ENCODE results near the gene DHX38.
"Not testable (repeated sequence)": the region's sequence is repeated elsewhere in the genome, so short reads cannot be mapped to it uniquely, and the experiment has no call there.

The DHX38 gene

GRCh38 chr16:72093448-72094265 is at the start of gene DHX38, which contains the start of gene TXNL4B:
DHX38 (plus strand) TSS chr16:72093847; CDS start chr16:72096158, 2,311 bp downstream.
TXNL4B (minus strand) TSS chr16:72093620; CDS start chr16:72090749, 2,871 bp downstream.
- DNase-seq = peak; percentile 100

- peak; percentile 69 for DNase-seq
These were observed 49.4 kb upstream of the DHX38 start for GRCh38 chr16:72044296-72044695.

- DNase-seq = no peak
These were observed 48.8 kb upstream of the DHX38 start for GRCh38 chr16:72044825-72045359.

- no peak for DNase-seq
These were observed 44.5 kb upstream of the DHX38 start for GRCh38 chr16:72049110-72049509.

- no peak for DNase-seq
These were observed 42.7 kb upstream of the DHX38 start for GRCh38 chr16:72050769-72051464.

- DNase-seq = peak; percentile 55
These were observed 41.8 kb upstream of the DHX38 start for GRCh38 chr16:72051818-72052217.

- peak; percentile 22 for DNase-seq
These were observed 39.3 kb upstream of the DHX38 start, which contains the start of gene HP for GRCh38 chr16:72054254-72054847. HP (plus strand) TSS chr16:72054505; CDS start chr16:72054653, 148 bp downstream.

- DNase-seq = no peak
These were observed 37.7 kb upstream of the DHX38 start for GRCh38 chr16:72055911-72056310.

- DNase-seq = not testable (repeated sequence)
These were observed 36.3 kb upstream of the DHX38 start for GRCh38 chr16:72057313-72057712.

GRCh38 chr16:72059060-72059459 is 34.6 kb upstream of the DHX38 start:
- not testable (repeated sequence) for DNase-seq

GRCh38 chr16:72060405-72060804 is 33.2 kb upstream of the DHX38 start:
- DNase-seq = no peak

GRCh38 chr16:72061564-72061963 is 32.1 kb upstream of the DHX38 start:
- DNase-seq = no peak

- DNase-seq = no peak
These were observed 29.2 kb upstream of the DHX38 start for GRCh38 chr16:72064361-72064894.

- peak; percentile 80 for DNase-seq
These were observed 26.9 kb upstream of the DHX38 start for GRCh38 chr16:72066747-72067146.

GRCh38 chr16:72068930-72069329 is 24.7 kb upstream of the DHX38 start:
- DNase-seq = no peak

- no peak for DNase-seq
These were observed 20.9 kb upstream of the DHX38 start for GRCh38 chr16:72072514-72073342.

- no peak for DNase-seq
These were observed 20.0 kb upstream of the DHX38 start for GRCh38 chr16:72073560-72074230.

- DNase-seq = not testable (repeated sequence)
These were observed 18.6 kb upstream of the DHX38 start for GRCh38 chr16:72075067-72075466.

- not testable (repeated sequence) for DNase-seq
These were observed 16.5 kb upstream of the DHX38 start for GRCh38 chr16:72076991-72077706.

GRCh38 chr16:72083778-72084404 is 9.8 kb upstream of the DHX38 start:
- no peak for DNase-seq

Measured in hematopoietic multipotent progenitor cell treated with erythropoietin and hydrocortisone succinate and interleukin-3 and kit ligand, for 6 days (in vitro differentiated cells).